GM19463 (cell line): ENCODE results near the gene AP5B1.

ENCODE experiments used
- ATAC-seq: cut with Tn5 transposase; IDR thresholded peaks from one replicate; pipeline ENCODE4 v1.9.1; 2021; ENCODE audit warnings: mild to moderate bottlenecking, moderate library complexity; ENCODE audit not compliant: unreplicated experiment

Gene AP5B1, protein sequence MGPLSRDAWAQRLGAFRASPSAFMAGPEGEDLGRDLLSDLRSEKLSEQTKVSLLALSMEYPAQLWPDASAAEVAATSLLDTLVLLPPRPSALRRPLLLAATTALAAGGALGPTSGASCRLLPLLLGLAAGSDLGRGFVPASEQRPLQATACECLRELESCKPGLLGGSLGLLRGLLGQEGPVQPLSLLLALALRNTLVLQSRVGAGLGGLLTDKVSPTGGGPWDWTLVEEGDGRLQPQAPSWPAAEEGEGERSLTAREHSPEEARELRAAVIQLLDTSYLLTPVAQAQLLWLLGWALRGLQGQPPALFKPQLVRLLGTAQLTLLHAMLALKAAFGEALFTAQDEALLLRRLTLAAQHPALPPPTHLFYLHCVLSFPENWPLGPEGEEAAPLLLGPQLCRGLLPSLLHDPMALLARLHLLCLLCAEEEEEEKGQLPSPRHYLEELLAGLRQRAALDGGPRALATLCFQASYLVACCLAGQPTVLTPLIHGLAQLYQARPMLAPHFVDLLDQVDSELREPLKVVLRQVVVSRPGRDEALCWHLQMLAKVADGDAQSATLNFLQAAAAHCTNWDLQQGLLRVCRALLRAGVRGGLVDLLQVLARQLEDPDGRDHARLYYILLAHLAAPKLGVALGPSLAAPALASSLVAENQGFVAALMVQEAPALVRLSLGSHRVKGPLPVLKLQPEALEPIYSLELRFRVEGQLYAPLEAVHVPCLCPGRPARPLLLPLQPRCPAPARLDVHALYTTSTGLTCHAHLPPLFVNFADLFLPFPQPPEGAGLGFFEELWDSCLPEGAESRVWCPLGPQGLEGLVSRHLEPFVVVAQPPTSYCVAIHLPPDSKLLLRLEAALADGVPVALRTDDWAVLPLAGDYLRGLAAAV

DNA sequence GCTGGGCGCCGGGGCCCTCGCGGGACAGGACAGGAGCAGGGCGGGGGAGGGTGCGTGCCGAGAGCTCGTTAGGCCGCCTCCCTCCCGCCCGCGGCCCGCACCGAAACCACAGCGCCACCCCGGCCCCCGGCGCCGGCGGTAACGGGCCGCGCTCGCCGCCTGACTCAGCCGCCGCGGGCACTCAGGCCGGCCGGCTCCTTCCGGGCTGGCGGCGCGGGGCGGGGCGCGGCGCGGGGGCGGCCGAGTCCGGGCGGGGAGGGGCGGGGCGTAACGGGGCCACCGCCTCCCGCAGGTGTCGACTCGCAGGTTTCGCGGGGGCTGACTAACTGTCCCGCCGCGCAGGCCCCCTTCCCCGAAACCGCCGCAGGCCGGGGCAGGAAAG lies at the start of gene AP5B1:
AP5B1 (minus strand) TSS at position 207 of the 382 bp plus-strand sequence. CDS start 385 bp downstream, outside the sequence.
- peak; percentile 72 for ATAC-seq

DNA sequence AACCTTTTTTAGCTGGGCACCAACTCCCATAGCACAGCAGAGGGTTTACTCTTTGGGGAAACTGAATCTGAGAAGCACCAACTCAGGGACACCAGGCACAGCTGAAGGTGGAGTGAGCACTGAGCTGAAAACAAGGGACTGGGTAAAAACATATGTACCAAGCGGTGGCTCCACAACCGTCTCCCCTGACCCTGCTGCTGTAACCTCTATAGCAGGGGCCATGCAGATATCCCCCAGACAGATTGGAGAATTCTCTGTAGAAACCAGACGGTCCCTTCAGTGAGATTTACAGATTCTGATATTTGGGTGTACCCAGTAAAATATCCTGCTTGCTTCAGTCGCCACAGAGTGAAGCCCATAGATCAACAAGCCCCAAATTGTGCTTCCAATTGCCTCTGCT lies 48.7 kb upstream of the AP5B1 start:
- ATAC-seq: no peak

DNA sequence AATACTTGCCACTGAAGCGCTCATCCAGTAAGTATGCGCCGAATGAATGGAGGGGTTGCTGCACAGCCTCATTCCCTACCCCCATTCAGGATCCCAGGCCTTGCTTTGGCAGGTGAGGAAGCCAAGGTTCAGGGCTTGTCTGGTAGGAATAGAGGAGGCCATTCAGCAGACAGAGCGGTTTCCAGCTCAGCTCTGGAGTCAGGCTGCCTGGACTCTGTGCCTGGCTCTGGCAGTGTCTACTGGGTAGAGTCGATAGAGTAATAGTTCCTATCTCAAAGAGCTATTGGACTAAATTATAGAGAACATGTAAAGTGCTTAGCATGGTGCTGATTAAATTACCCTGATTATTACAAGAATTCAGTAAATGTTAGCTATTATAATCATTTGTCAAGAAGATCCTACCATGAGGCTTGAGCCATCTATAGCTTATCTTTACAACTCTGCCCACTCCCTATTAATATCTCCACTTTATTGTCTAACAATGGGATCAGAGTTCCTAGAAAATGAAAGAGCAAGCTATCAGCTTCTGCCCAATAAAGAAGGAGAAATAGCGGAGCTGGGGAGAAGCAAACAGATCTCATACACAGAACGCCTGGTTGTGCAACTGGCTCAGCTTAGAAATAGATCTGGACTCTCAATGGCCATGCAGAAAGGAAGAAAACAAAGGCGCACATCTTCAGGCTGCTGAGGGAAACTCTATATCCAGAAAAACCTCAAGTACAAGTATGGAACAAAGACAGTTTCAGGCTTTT lies 46.4 kb upstream of the AP5B1 start:
- ATAC-seq: no peak

DNA sequence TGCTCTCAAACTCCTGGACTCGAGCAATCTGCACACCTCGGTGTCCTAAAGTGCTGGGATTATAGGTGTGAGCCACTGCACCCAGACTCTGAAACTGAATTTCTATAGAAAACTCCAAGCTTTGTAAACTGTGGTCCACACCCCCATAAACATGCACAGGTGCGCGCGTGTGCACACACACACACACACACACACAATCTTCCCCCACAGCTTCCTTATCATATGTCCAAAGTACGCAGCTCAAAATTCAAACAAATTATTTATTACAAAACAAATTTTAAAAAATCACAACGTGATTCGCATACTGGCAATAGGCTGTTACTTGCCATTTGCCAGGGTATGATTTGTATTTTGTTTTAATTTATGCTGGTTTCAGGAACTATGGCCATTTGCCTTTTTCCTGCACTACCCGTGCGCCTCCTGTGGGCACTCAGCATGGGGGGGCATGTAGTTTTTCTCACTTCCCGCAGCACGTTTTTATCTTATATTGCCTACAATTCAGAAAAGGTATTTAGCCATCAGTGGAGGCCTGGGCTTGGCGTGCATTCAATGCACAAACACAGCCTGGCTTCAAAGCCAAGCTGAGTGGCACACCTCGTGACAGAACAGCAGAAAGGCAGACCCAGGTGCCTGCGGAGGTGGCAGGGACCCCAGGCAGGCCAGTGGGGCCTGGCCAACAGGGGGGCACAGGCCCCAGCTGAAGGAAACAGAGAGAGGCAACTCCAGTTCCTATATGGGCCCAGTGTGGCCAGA lies 42.2 kb upstream of the AP5B1 start:
- ATAC-seq: no peak

DNA sequence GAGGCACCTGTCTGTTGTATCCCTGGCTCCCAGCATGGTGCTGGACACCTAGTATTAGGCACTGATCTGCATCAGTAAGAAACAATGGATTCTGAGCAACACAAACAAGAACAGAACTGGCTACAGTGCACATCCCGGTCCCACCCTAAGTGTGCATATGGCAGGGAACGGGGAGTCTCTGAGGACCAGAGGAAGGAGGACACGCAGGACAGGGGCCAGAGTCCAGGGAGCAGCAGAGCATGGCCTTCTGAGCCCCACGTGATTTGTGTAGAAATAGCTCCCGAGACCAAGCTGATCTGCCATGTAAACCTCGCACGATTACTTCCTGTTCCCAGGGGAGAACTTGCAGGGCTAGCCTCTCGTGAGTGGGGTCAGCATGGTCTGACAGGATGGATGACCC lies 40.3 kb upstream of the AP5B1 start:
- ATAC-seq: no peak

DNA sequence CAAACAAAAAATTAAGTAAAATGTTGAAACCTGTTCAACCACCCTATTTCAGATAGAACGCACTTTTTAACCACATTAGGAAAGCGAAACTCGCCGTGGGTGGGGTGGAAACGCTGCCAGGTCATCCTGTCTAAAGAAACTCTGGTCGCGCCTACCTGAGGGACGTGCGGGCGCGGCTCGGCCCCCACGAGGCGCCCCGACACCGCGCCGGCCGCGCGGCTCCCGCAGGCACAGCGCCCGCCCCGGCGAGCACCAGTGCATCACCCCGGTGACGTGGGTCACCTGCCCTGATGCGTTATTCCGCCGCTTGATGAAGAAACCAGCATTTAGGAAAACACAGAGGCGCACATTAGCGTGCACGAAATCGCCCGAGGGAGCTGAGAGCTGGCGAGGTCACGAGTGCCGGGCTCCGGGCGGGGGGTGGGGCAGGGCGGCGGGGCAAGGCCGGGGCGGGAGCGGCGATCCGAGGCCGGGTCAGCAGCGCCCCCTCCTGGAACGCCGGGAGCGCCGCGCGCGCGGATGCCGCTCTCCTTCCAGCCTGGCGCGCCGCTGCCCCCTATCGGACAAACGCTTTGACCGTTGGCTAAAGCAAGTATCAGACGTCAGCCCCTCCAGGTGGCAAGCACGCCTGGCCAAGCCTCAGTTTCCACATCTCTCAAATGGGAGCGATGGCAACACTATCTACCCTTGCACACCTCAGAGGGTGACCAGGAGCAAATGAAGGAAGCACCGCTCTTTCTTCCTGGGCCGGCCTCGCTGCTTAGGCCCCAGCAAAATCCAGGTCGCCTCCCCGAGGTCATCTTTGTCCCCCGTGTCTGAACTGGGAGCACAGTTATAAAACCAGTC lies 37.3 kb upstream of the AP5B1 start:
- ATAC-seq: peak; percentile 78

DNA sequence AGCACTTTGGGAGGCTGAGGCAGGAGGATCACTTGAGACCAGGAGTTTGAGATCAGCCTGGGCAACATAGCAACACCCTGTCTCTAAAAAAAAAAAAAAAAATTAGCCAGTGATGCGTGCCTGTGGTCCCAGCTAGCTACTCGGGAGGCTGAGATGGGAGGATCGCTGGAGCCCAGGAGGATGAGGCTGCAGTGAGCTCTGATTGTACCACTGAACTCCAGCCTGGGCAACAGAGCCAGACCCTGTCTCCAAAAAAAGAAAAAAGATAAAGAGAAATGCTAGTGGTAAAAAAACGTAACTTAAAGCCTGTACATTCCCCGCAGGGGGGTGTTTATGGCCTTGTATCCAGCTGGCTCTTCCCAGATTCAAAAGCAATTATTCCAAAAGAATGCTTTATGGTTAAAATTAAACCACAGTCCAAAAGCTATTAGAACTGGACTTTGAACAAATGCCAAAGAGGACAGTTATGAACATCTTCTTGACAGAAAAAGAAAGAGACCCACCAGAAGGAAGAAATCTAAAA lies 36.6 kb upstream of the AP5B1 start:
- ATAC-seq: no peak

DNA sequence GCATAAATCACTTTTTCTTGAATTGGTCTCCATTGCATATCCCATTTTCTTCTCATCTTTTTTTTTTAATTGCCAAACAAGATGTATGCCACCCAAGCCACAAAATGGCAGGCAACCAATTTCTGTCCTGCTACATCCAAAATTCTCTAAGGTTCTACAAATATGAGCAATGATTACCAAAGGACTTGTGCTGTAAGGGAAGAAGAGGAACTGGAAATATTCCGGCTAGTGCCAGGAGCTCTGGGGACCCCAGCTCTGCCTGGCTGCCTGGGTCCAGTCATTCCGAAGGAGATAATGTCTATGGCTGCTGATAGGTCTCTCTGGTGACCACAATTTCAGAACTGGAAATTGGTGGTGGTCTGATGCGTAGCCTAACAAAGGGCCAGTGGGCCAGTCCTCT lies 35.9 kb upstream of the AP5B1 start:
- ATAC-seq: no peak

DNA sequence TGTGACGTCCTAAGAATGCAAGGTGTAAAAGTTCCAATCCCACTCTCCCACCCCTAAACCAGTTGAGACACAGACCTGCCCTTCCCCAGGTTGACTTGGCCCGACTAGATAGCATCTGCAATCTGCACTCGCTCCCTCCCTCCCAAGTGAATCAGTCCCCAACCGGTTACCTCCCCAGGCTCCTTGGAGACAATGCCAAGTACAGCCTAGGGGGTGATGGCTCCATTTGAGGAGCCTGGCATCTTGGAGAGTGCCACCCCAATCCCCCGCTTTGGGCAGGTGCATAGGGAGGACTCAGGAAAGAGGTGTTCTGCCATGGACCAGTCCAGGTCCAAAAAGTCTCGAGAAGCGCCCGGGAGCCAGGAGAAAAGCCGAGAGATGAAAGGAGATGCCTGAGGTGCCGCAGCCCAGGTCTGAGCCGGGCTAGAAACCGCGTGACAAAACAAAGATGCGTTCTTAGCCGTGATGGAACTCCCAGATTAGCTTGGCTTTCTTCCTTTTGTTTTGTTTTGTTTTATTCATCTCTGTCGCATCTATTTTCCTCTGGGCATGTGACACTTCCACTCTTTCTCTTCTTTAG lies 34.3 kb upstream of the AP5B1 start:
- no peak for ATAC-seq

DNA sequence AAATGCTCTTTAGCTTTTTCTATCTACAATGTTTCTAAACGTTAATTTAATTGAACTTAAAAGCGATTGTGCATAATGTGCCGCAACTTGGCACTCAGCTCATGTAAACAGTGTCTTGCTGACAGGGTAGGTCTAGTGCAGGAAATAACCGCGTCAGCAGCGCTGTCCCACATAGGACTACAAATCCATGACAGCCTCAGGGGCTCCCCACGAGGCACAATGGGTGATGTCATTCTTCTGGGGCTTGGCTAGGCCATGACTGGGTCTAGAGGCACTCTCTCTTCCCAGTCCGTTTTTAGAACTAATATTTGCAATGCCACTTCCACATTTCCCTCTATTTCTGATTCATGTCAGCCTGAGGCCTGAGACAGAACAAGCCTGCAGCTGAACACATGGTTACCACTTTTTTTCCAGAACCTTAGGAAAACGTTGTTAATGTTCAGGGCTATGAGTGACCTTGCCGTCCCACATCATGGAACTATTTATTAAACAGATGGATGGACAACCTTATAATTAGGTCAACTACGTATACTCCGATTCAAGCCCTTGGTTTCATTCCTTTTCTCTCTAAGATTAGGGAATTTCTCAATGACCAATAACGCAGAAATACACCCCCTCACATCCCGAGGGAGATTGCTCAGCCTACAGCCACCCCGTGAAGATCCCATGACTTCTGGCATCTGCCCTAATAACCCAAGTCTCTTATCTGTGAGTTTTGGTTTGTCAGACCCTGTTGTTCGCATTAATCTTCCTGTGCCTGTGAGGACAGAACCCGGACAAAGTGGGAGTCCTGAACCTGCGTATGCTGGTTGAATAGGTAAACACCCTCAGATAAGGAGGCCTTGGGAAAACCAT lies 33.6 kb upstream of the AP5B1 start:
- no peak for ATAC-seq

DNA sequence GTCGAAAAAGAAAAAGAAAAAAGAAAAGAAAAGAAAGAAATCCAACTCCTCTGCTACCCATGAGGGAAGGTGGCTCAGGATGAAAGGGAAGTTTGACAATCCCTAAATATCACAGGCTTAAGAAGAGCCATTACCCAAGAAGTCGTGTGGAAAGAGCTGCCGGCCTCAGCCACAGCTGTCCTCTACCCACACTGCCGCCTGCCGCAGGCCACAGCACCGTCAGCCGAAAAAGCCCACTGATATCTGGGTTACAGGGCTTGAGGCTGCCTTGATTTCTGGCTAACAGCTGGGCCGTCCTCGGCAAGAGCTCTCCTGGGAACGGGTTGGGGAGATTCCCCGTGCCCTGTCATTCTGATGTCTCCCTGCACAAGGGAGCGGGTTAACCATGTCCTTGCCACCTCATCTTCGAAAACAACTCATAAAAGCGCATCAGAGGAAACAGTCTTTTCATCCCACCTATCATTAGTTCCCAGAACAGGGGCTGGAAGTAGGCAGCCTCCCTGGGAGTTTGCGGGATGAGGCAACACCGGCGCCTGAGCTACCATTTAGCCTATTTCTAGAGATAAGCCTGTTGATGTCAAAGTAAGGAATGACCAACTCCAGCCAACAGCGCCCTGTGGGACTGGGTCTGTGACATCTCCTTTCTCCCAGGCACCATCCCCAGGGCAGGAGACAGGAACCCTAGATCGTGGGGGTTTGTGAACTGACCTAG lies 31.1 kb upstream of the AP5B1 start:
- no peak for ATAC-seq

DNA sequence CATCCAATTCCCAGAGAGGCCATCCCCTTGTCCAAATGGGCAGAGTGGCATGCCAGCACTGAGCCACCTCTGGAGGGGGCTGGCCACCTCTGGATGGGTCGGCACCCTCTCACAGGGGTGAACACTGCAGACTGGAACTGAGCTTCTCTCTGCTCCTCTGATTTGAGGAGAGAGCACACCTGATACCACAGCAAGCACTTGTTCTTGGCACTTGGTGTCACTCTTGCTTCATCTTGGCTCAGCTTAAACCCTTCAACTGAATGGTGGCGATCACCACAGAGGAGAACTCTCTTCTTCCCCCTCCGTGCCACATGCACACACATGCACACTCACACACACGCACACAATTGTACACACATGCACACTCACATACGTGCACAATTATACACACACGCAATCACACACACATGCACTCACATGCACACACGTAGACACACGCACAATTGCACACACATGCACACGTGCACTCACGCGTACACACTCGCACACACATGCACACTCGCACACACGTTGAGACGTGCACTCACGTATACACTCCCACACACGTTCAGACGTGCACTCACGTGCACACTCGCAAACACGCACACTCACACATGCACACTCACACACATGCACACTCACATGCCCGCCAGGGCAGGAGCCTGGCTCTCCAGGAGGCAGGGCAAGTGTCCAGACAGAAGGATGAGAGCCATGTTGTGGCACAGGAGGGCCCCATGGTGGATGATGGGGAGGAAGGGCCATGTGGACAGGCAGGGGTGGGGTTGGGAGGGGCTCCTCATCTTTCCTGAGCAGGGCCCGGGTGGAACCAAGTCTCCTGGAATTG lies 29.5 kb upstream of the AP5B1 start:
- ATAC-seq: no peak

DNA sequence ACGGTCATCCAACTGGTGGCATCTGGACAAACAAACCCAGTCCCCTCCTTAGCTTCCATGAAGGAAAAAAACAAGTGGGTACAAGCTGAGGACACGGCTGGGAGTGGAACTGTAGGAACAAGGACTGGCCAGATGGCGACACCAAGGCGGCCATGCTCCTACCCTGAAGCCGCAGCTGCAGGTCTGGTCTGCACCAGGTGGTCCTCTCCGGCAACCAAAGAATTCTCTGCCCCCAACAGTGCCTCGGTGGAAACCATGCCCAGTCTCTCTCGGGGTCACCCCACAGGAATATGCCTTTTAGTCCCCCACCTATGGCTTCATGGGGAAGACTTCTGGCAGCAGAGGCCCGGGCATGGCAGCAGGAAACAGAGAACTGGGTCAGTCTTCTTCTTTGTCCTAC lies 28.7 kb upstream of the AP5B1 start:
- ATAC-seq: no peak

DNA sequence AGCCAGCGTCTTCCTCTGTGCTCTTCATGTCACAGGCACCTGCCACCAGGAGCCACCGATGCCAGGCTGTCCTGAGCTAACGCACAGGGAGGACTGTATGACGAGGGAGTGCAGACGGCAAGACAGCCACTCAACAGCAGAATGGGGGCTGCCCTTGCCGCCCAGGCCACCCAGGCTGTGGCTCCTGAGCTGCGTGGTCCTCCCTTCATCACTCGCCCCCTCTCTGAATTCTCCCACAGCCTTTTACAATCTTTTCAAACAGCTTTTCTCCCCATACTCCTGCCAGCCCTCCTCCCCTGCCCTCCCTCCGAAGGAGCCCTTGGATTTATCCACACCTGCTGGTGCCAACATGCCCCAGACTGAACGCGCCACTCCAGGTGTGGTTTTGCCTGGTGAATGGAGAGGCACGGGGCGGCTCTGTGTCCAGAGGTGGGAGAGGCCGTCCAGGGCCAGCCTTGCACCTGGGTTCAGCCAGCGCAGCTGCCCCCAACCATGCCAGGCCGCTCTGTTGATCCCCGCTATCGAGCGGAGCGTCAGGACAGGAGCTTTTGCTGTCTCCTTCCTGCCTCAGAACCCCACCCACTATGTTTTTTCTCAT lies 28.1 kb upstream of the AP5B1 start:
- ATAC-seq: no peak

DNA sequence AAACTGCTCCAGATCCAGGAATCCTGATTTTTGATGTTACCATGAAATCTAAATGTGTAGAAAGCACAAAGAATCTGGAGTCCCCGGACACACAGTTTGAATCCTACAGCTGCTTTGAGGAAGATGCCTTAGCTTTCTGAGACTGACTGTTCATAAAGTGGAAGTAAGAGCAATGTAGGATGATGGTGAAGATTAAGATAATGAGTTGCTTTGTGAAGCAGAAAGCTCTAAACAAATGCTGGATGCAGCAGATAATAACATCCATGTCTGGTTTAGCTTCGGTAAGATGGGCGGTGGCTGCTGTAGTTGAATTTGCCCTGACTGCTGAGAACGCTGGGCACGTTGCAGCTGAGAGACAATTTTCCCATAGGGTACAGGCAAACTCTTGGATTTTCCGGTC lies 26.2 kb upstream of the AP5B1 start:
- no peak for ATAC-seq

DNA sequence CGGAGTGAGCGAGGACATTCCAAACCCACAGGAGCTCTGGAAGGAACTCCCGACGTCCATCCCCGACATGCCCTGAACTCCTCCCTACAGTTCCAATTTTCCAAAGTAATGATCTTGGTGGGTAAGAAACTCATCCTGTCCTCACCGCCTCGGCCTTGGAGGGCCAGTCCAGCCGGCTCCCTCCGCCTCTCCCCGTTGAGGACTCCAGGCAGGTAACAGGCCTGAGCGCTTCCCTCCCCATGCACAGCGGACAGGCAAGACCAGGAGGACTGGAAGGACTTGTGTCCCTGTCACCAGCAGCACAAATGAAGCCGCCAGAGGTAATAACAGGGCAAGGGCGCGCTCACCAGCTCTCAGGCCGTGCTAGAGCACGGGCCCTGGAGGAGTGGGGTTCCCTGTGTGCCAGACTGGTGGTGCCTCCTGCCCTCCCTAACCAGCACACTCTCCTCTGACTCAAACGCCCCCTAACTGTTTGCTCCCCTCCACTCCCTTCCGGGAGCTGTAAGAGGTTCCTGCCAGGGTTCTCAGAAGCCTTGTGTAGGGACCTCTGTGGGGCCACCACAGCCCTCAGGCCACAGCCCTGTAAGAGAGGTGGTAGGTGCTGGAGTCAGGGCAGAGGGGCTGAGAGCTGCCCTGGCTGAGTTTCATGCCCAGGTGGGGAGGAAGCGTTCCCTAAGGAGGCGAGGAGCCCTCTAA lies 23.2 kb upstream of the AP5B1 start:
- no peak for ATAC-seq
